Measurements from ENCODE around the gene LIPG.
"Not testable (repeated sequence)": the region's sequence is repeated elsewhere in the genome, so short reads cannot be mapped to it uniquely, and the experiment has no call there.

LIPG gene

DNA sequence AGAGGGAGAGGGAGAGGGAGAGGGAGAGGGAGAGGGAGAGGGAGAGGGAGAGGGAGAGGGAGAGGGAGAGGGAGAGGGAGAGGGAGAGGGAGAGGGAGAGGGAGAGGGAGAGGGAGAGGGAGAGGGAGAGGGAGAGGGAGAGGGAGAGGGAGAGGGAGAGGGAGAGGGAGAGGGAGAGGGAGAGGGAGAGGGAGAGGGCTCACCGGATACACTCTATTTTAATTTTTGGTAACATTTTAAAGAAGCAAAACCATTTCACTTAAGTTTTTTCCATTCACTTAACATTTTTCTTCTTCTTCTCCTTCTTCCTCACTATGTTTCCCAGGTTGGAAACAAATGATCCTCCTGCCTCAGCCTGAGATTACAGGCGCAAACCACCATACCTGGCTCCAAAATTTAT, 17.2 kb downstream of the LIPG start:
- DNase-seq, result not testable (repeated sequence)

DNA sequence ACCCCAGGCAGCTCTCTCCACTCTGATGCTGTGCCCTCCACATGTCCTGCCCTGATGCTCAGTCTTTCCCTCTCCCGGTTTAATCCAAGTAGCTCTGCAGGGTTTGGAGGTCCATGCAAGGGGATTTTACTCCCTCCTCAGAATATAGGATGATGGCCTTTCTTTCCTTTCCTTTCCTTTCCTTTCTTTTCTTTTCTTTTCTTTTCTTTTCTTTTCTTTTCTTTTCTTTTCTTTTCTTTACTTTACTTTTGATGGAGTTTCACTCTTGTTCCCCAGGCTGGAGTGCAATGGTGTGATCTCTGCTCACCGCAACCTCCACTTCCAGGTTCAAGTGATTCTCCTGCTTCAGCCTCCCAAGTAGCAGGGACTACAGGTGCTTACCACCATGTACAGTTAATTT, 17.7 kb downstream of the LIPG start:
- DNase-seq, result not testable (repeated sequence)

DNA sequence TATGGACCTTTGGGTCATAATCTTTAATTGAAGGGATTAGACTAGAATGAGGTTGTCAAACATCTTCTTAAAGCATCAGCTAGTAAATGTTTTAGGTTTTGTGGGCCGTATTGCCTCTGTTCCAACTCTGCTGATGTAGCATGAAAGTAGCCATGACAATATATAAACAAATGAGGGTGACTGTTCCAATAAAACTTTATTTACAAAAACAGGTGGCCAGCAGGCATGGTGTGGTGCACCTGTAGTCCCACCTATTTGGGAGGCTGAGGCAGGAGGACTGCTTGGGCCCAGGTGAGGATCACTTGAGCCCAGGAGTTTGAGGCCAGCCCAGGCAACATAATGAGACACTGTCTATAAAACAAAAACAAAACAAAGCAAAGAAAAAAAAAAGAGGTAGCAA, 18.4 kb downstream of the LIPG start:
- no peak for DNase-seq

GRCh38 chr18:49581371-49581770, 19.5 kb downstream of the LIPG start:
- DNase-seq, result no peak

GRCh38 chr18:49582579-49582978, 20.7 kb downstream of the LIPG start:
- no peak for DNase-seq

DNA sequence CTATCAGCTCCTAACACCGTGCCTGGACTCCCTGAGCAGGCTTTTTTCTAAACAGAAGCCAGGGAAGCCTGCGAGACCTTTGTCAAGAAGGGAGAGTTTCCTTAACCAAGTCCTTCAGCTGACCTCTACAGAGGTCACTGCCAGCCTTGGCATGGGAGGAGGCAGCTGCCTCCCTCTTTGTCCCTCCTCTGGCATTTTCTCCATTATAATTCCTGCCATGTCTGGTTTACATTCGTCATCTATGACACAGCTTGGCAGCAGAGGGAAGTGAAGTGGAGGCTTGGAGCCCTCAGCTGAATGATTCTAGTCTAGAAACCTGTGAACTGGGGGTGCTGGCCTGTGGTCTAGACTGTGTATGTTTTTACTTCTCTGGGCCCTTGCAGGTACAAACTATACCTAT, 22.5 kb downstream of the LIPG start:
- DNase-seq, result no peak

- not testable (repeated sequence) for DNase-seq
Measured at GRCh38 chr18:49584951-49585350, 23.1 kb downstream of the LIPG start.

GRCh38 chr18:49585781-49586663, 24.2 kb downstream of the LIPG start:
- no peak for DNase-seq

DNA sequence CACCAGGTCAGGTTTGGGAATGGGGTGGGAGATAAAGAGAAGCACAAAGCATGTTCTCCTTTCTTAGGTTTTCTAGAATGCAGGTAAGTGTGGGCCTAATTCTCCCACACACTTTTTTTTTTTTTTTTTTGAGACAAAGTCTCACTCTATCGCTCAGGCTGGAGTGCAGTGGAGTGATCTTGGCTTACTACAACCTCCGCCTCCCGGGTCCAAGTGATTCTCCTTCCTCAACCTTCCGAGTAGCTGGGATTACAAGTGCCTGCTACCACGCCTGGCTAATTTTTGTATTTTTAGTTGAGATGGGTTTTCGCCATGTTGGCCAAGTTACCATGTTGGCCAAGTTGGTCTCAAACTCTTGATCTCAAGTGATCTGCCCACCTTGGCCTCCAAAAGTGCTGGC, 26.3 kb downstream of the LIPG start:
- no peak for DNase-seq

DNA sequence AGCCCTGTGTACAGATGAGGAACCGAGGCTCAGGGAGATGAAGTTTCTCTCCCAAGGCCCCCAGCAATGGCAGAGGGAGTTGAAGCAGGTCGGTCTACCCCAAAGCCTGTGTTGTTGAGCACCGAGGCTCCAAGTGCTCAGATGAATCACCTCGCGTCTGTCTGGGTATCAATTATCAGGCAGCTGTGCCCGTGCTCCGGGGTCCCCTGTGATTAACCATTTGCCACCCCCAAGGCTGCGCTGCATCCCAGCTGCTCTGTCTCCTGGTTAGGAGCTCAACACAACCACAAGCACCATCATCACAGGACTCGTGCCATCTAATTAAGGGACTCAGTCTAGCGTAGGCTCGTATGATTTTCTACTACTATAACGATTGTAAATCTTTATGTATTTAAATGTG, 27.1 kb downstream of the LIPG start:
- DNase-seq, result no peak

- no peak for DNase-seq
Measured at GRCh38 chr18:49590608-49591007, 28.8 kb downstream of the LIPG start.

- DNase-seq, result no peak
Measured at GRCh38 chr18:49591271-49591670, 29.4 kb downstream of the LIPG start.

DNA sequence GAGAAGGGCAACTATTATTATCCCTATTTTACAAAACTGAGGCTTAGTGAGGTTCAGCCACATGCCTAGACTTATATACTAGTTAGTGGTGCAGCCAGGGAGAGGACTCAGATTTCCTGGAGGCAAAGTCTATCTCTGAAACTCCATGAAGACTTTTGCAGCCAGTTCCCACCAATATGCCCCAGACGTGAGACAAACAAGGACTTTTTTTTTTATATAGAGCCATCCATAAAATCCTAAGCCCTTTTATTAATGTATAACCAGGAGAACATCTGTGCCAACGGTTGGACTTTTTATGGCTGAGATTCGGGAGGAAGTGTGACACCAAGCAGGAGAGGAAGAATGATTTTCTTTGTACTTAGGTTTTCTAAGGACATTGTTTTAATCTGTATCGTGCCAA, 29.9 kb downstream of the LIPG start:
- DNase-seq, result no peak

GRCh38 chr18:49596687-49597086, 34.8 kb downstream of the LIPG start:
- no peak for DNase-seq

DNA sequence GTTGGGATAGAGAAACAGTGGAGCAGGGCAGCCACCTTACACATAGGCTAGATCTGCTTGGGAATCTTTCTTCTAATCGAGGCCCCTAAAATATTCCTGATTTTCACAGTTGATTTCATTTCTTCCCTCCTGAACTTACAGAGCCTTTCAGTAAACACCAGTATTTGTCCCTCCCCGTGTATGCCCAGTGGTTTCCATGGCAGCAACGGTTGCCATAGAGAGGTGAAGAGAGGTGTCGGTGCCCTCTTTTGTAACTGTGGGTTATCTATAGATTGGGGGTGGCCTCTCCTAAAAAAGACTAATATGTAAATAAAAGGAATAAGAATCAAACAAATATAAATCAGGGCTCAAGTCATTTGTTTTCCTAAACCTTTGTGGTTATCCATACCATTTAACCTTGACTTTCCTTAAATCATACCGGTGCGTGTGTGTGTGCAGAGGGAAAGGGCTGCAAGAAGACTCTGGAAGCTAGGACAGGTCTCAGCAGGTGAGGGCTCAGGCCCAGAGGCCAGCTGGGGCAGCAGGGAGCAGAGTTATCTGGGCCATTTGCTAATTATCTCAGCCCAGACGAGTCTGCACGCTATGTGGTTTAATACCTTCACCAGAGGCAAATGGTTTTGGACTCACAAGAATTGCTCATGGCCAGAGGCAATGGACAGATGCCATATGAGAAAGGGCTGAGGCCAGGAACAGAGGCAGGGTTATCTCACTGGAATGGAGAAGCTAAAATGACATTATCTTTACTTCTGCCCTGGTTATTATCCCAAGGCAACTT, 35.5 kb downstream of the LIPG start:
- no peak for DNase-seq

DNA sequence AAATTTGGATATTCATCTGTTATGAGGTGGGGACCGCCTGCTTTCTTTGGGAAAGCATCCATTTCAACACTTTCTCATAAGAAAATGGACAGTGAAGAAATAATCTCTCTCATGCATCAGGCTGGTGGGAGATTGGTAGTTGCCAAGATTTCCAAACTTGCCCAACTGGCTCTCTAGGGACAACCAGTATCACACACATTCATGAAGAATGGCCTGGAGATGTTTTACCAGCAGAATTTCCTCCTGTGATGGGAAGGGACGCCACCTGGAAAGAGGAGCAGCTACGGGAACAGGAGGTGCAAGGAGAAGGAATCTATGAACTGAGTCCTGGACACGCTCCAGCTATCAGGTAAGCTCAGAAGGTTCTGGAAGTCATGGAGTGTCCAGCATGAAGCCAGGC, 39.4 kb downstream of the LIPG start:
- DNase-seq, result no peak

DNA sequence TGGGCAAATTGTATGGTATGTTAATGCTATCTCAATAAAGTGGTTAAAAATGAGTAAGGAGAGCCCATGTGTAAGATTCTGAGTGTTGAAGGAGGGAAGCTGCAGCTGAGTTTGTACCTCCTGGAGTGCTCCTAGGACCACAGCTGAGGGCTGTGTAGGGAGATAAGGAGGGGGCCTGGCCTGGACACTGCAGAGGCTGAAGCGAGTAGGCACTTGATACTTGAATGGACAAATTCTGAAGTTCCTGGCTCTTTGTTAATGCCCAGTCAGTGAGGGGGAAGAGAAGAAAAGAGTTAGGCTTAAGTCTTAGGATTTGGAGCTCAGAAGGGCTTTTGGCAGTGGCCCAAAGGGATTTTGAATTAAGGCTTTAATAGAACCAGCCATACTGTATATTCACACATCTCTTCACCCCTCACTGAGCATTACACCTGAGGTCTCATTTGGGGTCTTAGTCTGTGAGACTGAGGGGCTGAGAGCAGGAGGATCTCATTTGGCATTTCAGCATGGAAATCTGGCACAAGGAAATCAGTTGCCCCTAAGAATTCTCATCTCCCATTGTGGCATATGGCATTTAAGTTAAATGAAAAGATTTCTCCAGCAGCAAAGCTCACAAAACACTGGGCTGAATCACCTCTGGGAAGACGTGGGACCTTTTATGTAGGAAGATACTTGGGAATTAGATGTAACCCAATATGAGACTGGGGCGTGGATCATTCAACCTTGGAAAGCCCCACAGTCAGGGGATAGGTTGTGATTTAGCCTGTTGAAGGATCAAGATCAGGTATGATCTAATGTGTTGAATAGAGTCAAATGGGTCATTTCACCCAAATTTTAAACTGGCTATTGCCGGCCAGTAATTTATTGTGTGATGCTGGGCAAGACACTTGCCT, 46.8 kb downstream of the LIPG start:
- no peak for DNase-seq

DNA sequence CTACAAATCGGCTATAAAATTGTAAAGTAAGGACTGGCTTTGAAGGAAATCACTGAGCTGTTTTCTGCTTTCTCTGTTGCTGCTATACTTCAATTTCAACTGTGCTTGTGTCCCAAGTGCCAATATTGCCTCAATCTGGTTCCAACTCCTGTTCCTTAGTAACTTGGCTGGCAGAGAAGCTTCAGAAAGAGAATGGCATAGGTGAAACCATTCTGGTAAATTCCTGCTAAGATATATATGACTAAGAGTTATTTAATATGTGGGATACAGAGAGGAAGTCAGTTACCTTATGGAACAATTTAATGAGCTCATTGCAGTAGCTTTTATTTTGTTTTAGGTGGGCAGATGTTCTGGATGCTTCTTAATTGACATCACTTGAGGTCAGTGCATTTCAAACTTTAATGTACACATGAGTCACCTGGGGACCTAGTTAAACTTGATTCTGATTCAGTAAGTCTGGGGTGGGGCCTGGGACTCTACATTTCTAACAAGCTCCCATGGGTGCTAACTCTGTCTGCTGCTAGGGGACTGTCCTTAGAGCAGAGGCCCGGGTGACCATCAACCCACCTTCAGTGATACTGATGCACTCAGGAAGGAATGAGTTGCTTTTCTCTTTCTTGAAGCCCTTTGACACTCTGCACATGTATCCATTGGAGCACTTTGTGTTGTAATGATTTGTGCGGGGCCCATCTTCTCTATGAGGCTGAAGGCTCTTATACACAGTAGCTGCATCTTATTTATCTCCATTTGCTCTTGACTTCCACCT, 47.6 kb downstream of the LIPG start:
- DNase-seq, result no peak

DNA sequence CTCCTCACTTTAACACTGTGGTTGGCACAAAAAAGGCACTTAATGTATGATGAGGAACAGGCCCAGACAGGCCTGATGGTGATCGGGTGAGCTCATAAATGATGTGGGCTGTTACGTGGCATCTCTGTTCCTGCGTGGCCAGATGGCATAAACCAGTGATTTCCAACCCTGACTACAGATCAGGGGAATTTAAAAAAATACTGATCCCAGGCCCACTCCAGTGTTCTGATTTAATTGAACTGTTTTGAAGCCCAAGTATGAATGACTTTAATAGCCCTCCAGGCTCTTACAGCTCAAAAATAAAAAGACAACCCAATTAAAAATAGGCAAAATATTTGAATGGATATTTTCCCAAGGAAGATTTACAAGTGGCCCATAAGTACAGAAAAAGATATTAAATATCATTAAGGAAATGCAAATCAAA, 48.2 kb downstream of the LIPG start:
- no peak for DNase-seq

GRCh38 chr18:49611316-49611715, 49.5 kb downstream of the LIPG start:
- DNase-seq, result no peak

DNA sequence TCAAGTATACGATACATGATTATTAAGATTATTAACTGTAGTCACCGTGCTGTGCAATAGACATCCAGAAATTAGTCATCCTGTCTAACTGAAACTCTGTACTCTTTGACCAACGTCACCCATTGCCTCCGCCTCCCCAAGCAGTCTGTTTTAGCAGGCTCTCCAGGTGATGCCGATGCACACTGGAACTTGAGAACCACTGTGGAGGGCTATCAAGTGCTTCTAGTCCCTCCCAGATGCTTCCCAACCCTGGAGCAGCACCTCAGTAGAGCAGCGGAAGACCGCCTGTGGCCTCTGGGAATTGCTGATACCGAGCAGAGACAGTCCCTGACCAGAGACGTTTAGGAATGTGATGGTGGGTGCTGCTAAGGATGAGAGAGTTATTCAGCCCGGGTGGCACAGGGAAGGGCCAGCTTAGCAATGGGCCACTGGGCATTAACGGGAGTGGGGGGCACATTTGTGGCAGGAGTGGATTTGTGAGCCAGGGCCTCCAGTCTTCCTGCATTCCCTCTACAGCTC, 50.7 kb downstream of the LIPG start:
- peak; percentile 9 for DNase-seq

- DNase-seq, result no peak
Measured at GRCh38 chr18:49613141-49613640, 51.3 kb downstream of the LIPG start.
